Vagina (tissue), 2 donors: ENCODE data around the gene CAP1. TPM values are rescaled to one million over a fixed set of nuclear protein-coding genes. Genes with fewer than 3 reads are reported as not detected.

Experiments used
- DNase-seq, 2 donors: peaks; one replicate each; pipeline ENCODE4 v3.0.0-alpha.2; 2017; ENCODE audit errors: extremely low spot score in 2 of 2
- H3K27ac ChIP-seq: fragments of 200-600 bp; sonication (generic); one replicate; pipeline ENCODE4 v1.5.1; 2019
- H3K27me3 ChIP-seq: fragments of 200-600 bp; sonication (generic); one replicate; pipeline ENCODE4 v1.5.1; 2019
- H3K36me3 ChIP-seq, 2 donors: fragments of 200-600 bp; sonication (generic); one replicate each; pipeline ENCODE4 v1.5.1; 2017 to 2019
- H3K4me1 ChIP-seq: fragments of 200-600 bp; sonication (generic); one replicate; pipeline ENCODE4 v1.5.1; 2019
- H3K4me3 ChIP-seq, 2 donors: fragments of 200-600 bp; sonication (generic); 1 replicate in 1 of 2; 2 replicates in 1 of 2; pipeline ENCODE4 v1.5.1; 2016 to 2019
- H3K9me3 ChIP-seq: fragments of 200-600 bp; sonication (generic); one replicate; pipeline ENCODE4 v1.5.1; 2019
- CTCF ChIP-seq, 3 experiments: fragments of 450-650 bp in 2 of 3; fragments of 200-600 bp in 1 of 3; sonication (generic) in 1 of 3; IDR thresholded peaks; one replicate each; pipeline ENCODE4 v1.5.1; 2017 to 2019; ENCODE audit warnings: antibody characterized with exemption in 3 of 3, mild to moderate bottlenecking in 2 of 3, moderate library complexity in 2 of 3
- POLR2A ChIP-seq, 2 donors: fragments of 450-650 bp; IDR thresholded peaks; one replicate each; pipeline ENCODE4 v1.6.1; 2017; ENCODE audit warnings: antibody characterized with exemption in 2 of 2, mild to moderate bottlenecking in 2 of 2, moderate library complexity in 2 of 2
- POLR2AphosphoS5 ChIP-seq, 2 donors: sonication (generic); formaldehyde crosslinking; IDR thresholded peaks; one replicate each; pipeline ENCODE4 v1.9.0; 2017; ENCODE audit warnings: antibody characterized with exemption in 2 of 2, mild to moderate bottlenecking in 2 of 2, low read depth in 1 of 2; ENCODE audit not compliant: insufficient read depth in 1 of 2
- intact Hi-C: fragments of 100-400 bp; cut with DNase I; formaldehyde crosslinking; loops from one replicate; pipeline ENCODE4 v1.15.1; 2023
- total RNA-seq: library from RNA; depleted of rRNA; stranded (reverse); fragments of >200 nt; gene quantifications from one replicate; pipeline ENCODE4 v1.2.3, GENCODE V29; 2016

The CAP1 gene
- total RNA-seq, 1 donor from 2014 or later, result 206 TPM

GRCh38 chr1:40075266-40075665 is 34.7 kb downstream of the CAP1 start:
- intact Hi-C loops, result no loop called here
- DNase-seq, result no peak
- TF ChIP-seq POLR2A (IDR thresholded peaks at IDR 0.05) (no peak), CTCF (IDR thresholded peaks at IDR 0.05) (no peak), POLR2AphosphoS5 (IDR thresholded peaks at IDR 0.05; ENCODE audit: insufficient read depth in 1 of 2, low read depth in 1 of 2) (no peak)
- Histone ChIP-seq H3K27me3 (no peaks in the 10 kb centered on the region), H3K4me1 (peaks cover 7% of the 10 kb centered on the region), H3K4me3 (no peak overlapping the region), H3K36me3 (peaks cover 5 to 58% of the 10 kb centered on the region in 2 donors), H3K27ac (no peak overlapping the region), H3K9me3 (no peaks in the 10 kb centered on the region)

- Histone ChIP-seq H3K4me3 (no peak overlapping the region), H3K36me3 (peaks cover 0 to 44% of the 10 kb centered on the region in 2 donors), H3K27me3 (no peaks in the 10 kb centered on the region), H3K27ac (no peak overlapping the region), H3K4me1 (peaks cover 7% of the 10 kb centered on the region), H3K9me3 (no peaks in the 10 kb centered on the region)
- DNase-seq, result no peak
- intact Hi-C loops, result no loop called here
- no peak for TF ChIP-seq POLR2A (IDR thresholded peaks at IDR 0.05)
- no peak for TF ChIP-seq POLR2AphosphoS5 (IDR thresholded peaks at IDR 0.05; ENCODE audit: insufficient read depth in 1 of 2, low read depth in 1 of 2)
These were observed 36.4 kb downstream of the CAP1 start for GRCh38 chr1:40076895-40077312.

GRCh38 chr1:40078512-40079333 is 38.2 kb downstream of the CAP1 start:
- no peak overlapping the region for H3K4me3 ChIP-seq
- TF ChIP-seq CTCF (IDR thresholded peaks at IDR 0.05) (peak in 1 of 3 experiments; percentile 39), POLR2A (IDR thresholded peaks at IDR 0.05) (no peak)
- no peak overlapping the region for H3K27ac ChIP-seq
- DNase-seq, result no peak
- H3K9me3 ChIP-seq, result no peaks in the 10 kb centered on the region
- H3K4me1 ChIP-seq, result peaks cover 7% of the 10 kb centered on the region
- intact Hi-C loops, result no loop called here
- H3K36me3 ChIP-seq, result peaks cover 0 to 35% of the 10 kb centered on the region in 2 donors
- no peaks in the 10 kb centered on the region for H3K27me3 ChIP-seq

- intact Hi-C loops, result no loop called here
- no peak overlapping the region for H3K4me3 ChIP-seq
- H3K36me3 ChIP-seq, result peaks cover 0 to 30% of the 10 kb centered on the region in 2 donors
- no peak for TF ChIP-seq POLR2AphosphoS5 (IDR thresholded peaks at IDR 0.05; ENCODE audit: insufficient read depth in 1 of 2, low read depth in 1 of 2)
- TF ChIP-seq POLR2A (IDR thresholded peaks at IDR 0.05), result no peak
- TF ChIP-seq CTCF (IDR thresholded peaks at IDR 0.05), result no peak
- H3K9me3 ChIP-seq, result no peaks in the 10 kb centered on the region
- peaks cover 7% of the 10 kb centered on the region for H3K4me1 ChIP-seq
- H3K27me3 ChIP-seq, result no peaks in the 10 kb centered on the region
- no peak overlapping the region for H3K27ac ChIP-seq
- DNase-seq, result no peak
These were observed 39.4 kb downstream of the CAP1 start for GRCh38 chr1:40079774-40080400.

GRCh38 chr1:40081871-40082270 is 41.3 kb downstream of the CAP1 start:
- H3K27ac ChIP-seq, result no peak overlapping the region
- H3K4me3 ChIP-seq, result no peak overlapping the region
- TF ChIP-seq POLR2A (IDR thresholded peaks at IDR 0.05) (no peak), POLR2AphosphoS5 (IDR thresholded peaks at IDR 0.05; ENCODE audit: insufficient read depth in 1 of 2, low read depth in 1 of 2) (no peak), CTCF (IDR thresholded peaks at IDR 0.05) (no peak)
- H3K9me3 ChIP-seq, result no peaks in the 10 kb centered on the region
- peaks cover 0 to 24% of the 10 kb centered on the region in 2 donors for H3K36me3 ChIP-seq
- H3K27me3 ChIP-seq, result no peaks in the 10 kb centered on the region
- DNase-seq, result no peak
- H3K4me1 ChIP-seq, result no peaks in the 10 kb centered on the region
- intact Hi-C loops, result no loop called here
